WTC11 (cell line): ENCODE data around the gene STARD7. TPM values are rescaled to one million over a fixed set of nuclear protein-coding genes. Genes with fewer than 3 reads are reported as not detected.

Experiments
- ATAC-seq: fragments of 200-7000 bp; cut with Tn5 transposase; 2 replicates; pipeline ENCODE4 v1.10.0; 2021; ENCODE audit warnings: mild to moderate bottlenecking, moderate library complexity
- CTCF ChIA-PET: fragments of 300-600 bp; sonication (Branson Sonifier 250); formaldehyde crosslinking; loops from one replicate; lab custom pipeline; 2021; ENCODE audit warnings: antibody characterized with exemption; lab: Charles Lee
- POLR2A ChIA-PET: fragments of 350-600 bp; sonication (Branson Sonifier 250); formaldehyde crosslinking; loops from one replicate; lab custom pipeline; 2021; ENCODE audit warnings: antibody characterized with exemption; lab: Charles Lee
- DNase-seq: peaks from one replicate; pipeline ENCODE4 v3.0.0; 2021; ENCODE audit warnings: low spot score
- H3K27ac Mint-ChIP-seq: 2 replicates; pipeline ENCODE4 v1.8.0; 2021; ENCODE audit warnings: mixed read lengths
- H3K27me3 Mint-ChIP-seq: 2 replicates; pipeline ENCODE4 v1.8.0; 2021; ENCODE audit warnings: low read depth, mild to moderate bottlenecking, moderate library complexity, mixed read lengths
- H3K36me3 Mint-ChIP-seq: 2 replicates; pipeline ENCODE4 v1.8.0; 2021; ENCODE audit warnings: mixed read lengths
- H3K4me1 Mint-ChIP-seq: 2 replicates; pipeline ENCODE4 v1.8.0; 2022; ENCODE audit warnings: mixed read lengths
- H3K4me3 Mint-ChIP-seq: 2 replicates; pipeline ENCODE4 v1.8.0; 2021; ENCODE audit warnings: mild to moderate bottlenecking, moderate library complexity, mixed read lengths
- H3K9me3 Mint-ChIP-seq: 2 replicates; pipeline ENCODE4 v1.8.0; 2021; ENCODE audit warnings: mixed read lengths
- ATF1 ChIP-seq: sonication (generic); formaldehyde crosslinking; IDR thresholded peaks from 2 replicates; pipeline ENCODE4 v1.8.1; 2023; ENCODE audit warnings: mild to moderate bottlenecking, moderate library complexity, missing genetic modification reagents
- CBFB ChIP-seq: sonication (generic); formaldehyde crosslinking; IDR thresholded peaks from 2 replicates; pipeline ENCODE4 v1.8.1; 2022; ENCODE audit warnings: mild to moderate bottlenecking, low read depth, missing genetic modification reagents
- ERG ChIP-seq: fragments of 250-450 bp; sonication (Bioruptor Pico); IDR thresholded peaks from 2 replicates; pipeline ENCODE4 v1.8.0; 2021; ENCODE audit warnings: mild to moderate bottlenecking
- ESRRA ChIP-seq: sonication (generic); formaldehyde crosslinking; IDR thresholded peaks from 2 replicates; pipeline ENCODE4 v1.8.1; 2022; ENCODE audit warnings: mild to moderate bottlenecking, missing genetic modification reagents, borderline replicate concordance
- FOXJ3 ChIP-seq: sonication (generic); formaldehyde crosslinking; IDR thresholded peaks from 2 replicates; pipeline ENCODE4 v1.9.0; 2021; ENCODE audit warnings: missing genetic modification reagents, mild to moderate bottlenecking, borderline replicate concordance
- GABPB1 ChIP-seq: sonication (generic); formaldehyde crosslinking; IDR thresholded peaks from 2 replicates; pipeline ENCODE4 v1.8.1; 2023; ENCODE audit warnings: mild to moderate bottlenecking, missing genetic modification reagents
- HMGA2 ChIP-seq: fragments of 250-450 bp; sonication (Bioruptor Pico); IDR thresholded peaks from 2 replicates; pipeline ENCODE4 v1.4.0; 2021; ENCODE audit warnings: mild to moderate bottlenecking, moderate library complexity
- HMGXB4 ChIP-seq: sonication (generic); formaldehyde crosslinking; IDR thresholded peaks from 2 replicates; pipeline ENCODE4 v1.8.1; 2023; ENCODE audit warnings: mild to moderate bottlenecking, moderate library complexity, missing genetic modification reagents
- IRF1 ChIP-seq: sonication (generic); formaldehyde crosslinking; IDR thresholded peaks from 2 replicates; pipeline ENCODE4 v1.8.0; 2023; ENCODE audit warnings: missing genetic modification reagents
- JUN ChIP-seq: sonication (generic); formaldehyde crosslinking; IDR thresholded peaks from 2 replicates; pipeline ENCODE4 v1.8.0; 2023; ENCODE audit warnings: mild to moderate bottlenecking, missing genetic modification reagents
- NFATC4 ChIP-seq: fragments of 250-450 bp; sonication (Bioruptor Pico); IDR thresholded peaks from 2 replicates; pipeline ENCODE4 v1.9.0; 2021; ENCODE audit warnings: mild to moderate bottlenecking
- NFE2L1 ChIP-seq: sonication (generic); formaldehyde crosslinking; IDR thresholded peaks from 2 replicates; pipeline ENCODE4 v1.8.1; 2023; ENCODE audit warnings: missing genetic modification reagents
- NR2C2 ChIP-seq: sonication (generic); formaldehyde crosslinking; IDR thresholded peaks from 2 replicates; pipeline ENCODE4 v1.8.0; 2022; ENCODE audit warnings: mild to moderate bottlenecking, missing genetic modification reagents
- SMAD4 ChIP-seq: sonication (generic); formaldehyde crosslinking; IDR thresholded peaks from 2 replicates; pipeline ENCODE4 v1.8.0; 2022; ENCODE audit warnings: mild to moderate bottlenecking, missing genetic modification reagents
- TP53 ChIP-seq: sonication (generic); formaldehyde crosslinking; IDR thresholded peaks from 2 replicates; pipeline ENCODE4 v1.8.1; 2023; ENCODE audit warnings: mild to moderate bottlenecking, missing genetic modification reagents
- USF2 ChIP-seq: sonication (generic); formaldehyde crosslinking; IDR thresholded peaks from 2 replicates; pipeline ENCODE4 v1.8.1; 2023; ENCODE audit warnings: mild to moderate bottlenecking, missing genetic modification reagents, moderate library complexity
- ZBTB21 ChIP-seq: sonication (generic); formaldehyde crosslinking; IDR thresholded peaks from 2 replicates; pipeline ENCODE4 v1.8.1; 2023; ENCODE audit warnings: mild to moderate bottlenecking, missing genetic modification reagents, borderline replicate concordance
- ZNF121 ChIP-seq: sonication (generic); formaldehyde crosslinking; IDR thresholded peaks from 2 replicates; pipeline ENCODE4 v1.8.0; 2023; ENCODE audit warnings: missing genetic modification reagents
- ZNF416 ChIP-seq: fragments of 250-450 bp; sonication (Bioruptor Pico); IDR thresholded peaks from 2 replicates; pipeline ENCODE4 v1.9.0; 2021; ENCODE audit warnings: mild to moderate bottlenecking, inconsistent platforms
- total RNA-seq: library from RNA; stranded (reverse); gene quantifications from 3 replicates; pipeline ENCODE4 v1.2.3, GENCODE V29; 2021
- TF ChIP-seq, protein P1 (sequence below): sonication (generic); formaldehyde crosslinking; IDR thresholded peaks from 2 replicates; pipeline ENCODE4 v1.8.1; 2022; ENCODE audit warnings: low read depth, mild to moderate bottlenecking, moderate library complexity, missing genetic modification reagents, borderline replicate concordance
- TF ChIP-seq, protein P2 (sequence below): sonication (generic); formaldehyde crosslinking; conservative IDR thresholded peaks from 2 replicates; pipeline ENCODE4 v1.8.1; 2023; ENCODE audit warnings: mild to moderate bottlenecking, low read depth, missing genetic modification reagents, moderate library complexity
- TF ChIP-seq, protein P3 (sequence below): sonication (generic); formaldehyde crosslinking; IDR thresholded peaks from 2 replicates; pipeline ENCODE4 v1.8.1; 2022; ENCODE audit warnings: low read depth, missing genetic modification reagents, borderline replicate concordance
- TF ChIP-seq, protein P4 (sequence below): sonication (generic); formaldehyde crosslinking; IDR thresholded peaks from 2 replicates; pipeline ENCODE4 v1.8.1; 2022; ENCODE audit warnings: mild to moderate bottlenecking, moderate library complexity, missing genetic modification reagents

STARD7 gene
- total RNA-seq, 1 experiment from 2014 or later, result 217 TPM

DNA sequence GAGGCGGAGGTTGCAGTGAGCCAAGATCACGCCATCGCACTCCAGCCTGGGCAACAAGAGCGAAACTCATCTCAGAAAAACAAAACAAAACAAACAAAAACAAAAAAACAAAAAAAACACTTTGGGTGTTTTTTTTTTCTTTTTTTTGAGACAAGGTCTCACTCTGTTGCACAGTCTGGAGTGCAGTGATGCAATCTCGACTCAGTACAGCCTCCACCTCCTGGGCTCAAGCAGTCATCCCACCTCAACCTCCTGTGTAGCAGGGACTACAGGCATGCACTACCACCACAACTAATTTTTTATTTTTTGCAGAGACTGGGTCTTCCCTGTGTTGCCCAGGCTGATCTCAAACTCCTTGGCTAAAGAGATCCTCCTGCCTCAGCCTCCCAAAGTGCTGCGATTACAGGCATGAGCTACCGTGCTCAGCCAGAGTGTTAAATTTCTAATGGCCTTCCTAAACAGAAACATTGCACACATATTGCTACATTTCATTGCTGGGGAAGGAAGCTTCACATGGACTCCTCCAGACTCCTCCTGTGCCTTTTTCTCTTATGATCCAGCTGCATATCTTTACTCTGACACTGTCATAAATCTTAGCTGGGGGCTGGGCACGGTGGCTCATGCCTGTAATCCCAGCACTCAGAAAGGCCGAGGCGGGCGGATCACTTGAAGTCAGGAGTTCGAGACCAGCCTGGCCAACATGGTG is 19.7 kb downstream of the STARD7 start (continued):
- TF ChIP-seq, protein P1, sequence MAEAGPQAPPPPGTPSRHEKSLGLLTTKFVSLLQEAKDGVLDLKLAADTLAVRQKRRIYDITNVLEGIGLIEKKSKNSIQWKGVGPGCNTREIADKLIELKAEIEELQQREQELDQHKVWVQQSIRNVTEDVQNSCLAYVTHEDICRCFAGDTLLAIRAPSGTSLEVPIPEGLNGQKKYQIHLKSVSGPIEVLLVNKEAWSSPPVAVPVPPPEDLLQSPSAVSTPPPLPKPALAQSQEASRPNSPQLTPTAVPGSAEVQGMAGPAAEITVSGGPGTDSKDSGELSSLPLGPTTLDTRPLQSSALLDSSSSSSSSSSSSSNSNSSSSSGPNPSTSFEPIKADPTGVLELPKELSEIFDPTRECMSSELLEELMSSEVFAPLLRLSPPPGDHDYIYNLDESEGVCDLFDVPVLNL, result no peak
- TF ChIP-seq GABPB1 (no peak), ZBTB21 (CRISPR knock-in tag) (no peak), ATF1 (CRISPR knock-in tag) (no peak), FOXJ3 (CRISPR knock-in tag) (no peak), ERG (CRISPR knock-in tag) (no peak), CBFB (no peak), ZNF121 (CRISPR knock-in tag) (no peak)

GRCh38 chr2:96186562-96186961 is 22.1 kb downstream of the STARD7 start:
- CTCF ChIA-PET, result interaction anchor here (1.0 kb wide), 1 partner anchor 12 kb away, joined by 3 read pairs; no protein-coding TSS in a partner anchor

DNA sequence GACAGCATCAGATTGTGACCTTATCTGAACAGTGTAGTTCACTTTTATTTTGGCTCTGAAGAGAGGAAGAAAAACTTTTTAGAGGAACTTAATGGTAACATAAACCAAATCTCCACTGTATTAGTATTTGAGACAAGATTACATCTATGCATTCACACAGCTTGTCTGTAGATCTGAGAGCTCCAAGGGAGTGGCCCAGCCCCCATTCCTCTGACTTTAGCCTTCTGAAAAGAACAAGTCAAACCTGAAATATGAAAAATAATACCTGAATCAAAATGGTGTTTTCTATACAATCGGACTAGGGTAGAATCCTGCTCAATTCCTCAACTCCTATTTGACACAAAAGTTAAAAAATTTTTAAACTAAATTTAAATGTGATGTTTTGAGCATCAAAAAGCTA is 23.1 kb downstream of the STARD7 start:
- POLR2A ChIA-PET, result no interaction called here
- Mint-ChIP-seq H3K27me3 (no peaks in the 10 kb centered on the region), H3K4me3 (no peak overlapping the region), H3K27ac (no peak overlapping the region), H3K9me3 (no peaks in the 10 kb centered on the region), H3K36me3 (peaks cover 39% of the 10 kb centered on the region), H3K4me1 (no peaks in the 10 kb centered on the region)
- no peak for DNase-seq
- CTCF ChIA-PET, result interaction anchor here (0.8 to 3.2 kb wide), 2 partner anchors 11 to 47 kb away, joined by 4 to 17 read pairs; partner anchors contain the start of gene ASTL
- no peak for ATAC-seq
- TF ChIP-seq NFE2L1 (no peak), JUN (CRISPR knock-in tag) (no peak), SMAD4 (CRISPR knock-in tag) (no peak), NFATC4 (CRISPR knock-in tag) (no peak), ZNF416 (CRISPR knock-in tag) (no peak), TP53 (no peak), HMGA2 (CRISPR knock-in tag) (no peak), HMGXB4 (CRISPR knock-in tag) (no peak), IRF1 (CRISPR knock-in tag) (no peak)
- TF ChIP-seq, protein P2, sequence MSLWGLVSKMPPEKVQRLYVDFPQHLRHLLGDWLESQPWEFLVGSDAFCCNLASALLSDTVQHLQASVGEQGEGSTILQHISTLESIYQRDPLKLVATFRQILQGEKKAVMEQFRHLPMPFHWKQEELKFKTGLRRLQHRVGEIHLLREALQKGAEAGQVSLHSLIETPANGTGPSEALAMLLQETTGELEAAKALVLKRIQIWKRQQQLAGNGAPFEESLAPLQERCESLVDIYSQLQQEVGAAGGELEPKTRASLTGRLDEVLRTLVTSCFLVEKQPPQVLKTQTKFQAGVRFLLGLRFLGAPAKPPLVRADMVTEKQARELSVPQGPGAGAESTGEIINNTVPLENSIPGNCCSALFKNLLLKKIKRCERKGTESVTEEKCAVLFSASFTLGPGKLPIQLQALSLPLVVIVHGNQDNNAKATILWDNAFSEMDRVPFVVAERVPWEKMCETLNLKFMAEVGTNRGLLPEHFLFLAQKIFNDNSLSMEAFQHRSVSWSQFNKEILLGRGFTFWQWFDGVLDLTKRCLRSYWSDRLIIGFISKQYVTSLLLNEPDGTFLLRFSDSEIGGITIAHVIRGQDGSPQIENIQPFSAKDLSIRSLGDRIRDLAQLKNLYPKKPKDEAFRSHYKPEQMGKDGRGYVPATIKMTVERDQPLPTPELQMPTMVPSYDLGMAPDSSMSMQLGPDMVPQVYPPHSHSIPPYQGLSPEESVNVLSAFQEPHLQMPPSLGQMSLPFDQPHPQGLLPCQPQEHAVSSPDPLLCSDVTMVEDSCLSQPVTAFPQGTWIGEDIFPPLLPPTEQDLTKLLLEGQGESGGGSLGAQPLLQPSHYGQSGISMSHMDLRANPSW, result no peak
- TF ChIP-seq, protein P3, sequence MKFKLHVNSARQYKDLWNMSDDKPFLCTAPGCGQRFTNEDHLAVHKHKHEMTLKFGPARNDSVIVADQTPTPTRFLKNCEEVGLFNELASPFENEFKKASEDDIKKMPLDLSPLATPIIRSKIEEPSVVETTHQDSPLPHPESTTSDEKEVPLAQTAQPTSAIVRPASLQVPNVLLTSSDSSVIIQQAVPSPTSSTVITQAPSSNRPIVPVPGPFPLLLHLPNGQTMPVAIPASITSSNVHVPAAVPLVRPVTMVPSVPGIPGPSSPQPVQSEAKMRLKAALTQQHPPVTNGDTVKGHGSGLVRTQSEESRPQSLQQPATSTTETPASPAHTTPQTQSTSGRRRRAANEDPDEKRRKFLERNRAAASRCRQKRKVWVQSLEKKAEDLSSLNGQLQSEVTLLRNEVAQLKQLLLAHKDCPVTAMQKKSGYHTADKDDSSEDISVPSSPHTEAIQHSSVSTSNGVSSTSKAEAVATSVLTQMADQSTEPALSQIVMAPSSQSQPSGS (CRISPR knock-in tag), result no peak
- TF ChIP-seq, protein P4, sequence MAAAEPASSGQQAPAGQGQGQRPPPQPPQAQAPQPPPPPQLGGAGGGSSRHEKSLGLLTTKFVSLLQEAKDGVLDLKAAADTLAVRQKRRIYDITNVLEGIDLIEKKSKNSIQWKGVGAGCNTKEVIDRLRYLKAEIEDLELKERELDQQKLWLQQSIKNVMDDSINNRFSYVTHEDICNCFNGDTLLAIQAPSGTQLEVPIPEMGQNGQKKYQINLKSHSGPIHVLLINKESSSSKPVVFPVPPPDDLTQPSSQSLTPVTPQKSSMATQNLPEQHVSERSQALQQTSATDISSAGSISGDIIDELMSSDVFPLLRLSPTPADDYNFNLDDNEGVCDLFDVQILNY (CRISPR knock-in tag), result no peak

More at GRCh38 chr2:96186562-96186961, 22.1 kb downstream of the STARD7 start:
- Mint-ChIP-seq H3K36me3 (peaks cover 43% of the 10 kb centered on the region), H3K27ac (no peak overlapping the region), H3K4me1 (no peaks in the 10 kb centered on the region), H3K4me3 (no peak overlapping the region), H3K9me3 (no peaks in the 10 kb centered on the region), H3K27me3 (no peaks in the 10 kb centered on the region)
- ATAC-seq, result no peak
- POLR2A ChIA-PET, result no interaction called here
- TF ChIP-seq ESRRA (CRISPR knock-in tag) (no peak), NR2C2 (no peak), USF2 (no peak)
- no peak for DNase-seq
